VCaP (cell line): ENCODE measurements around the gene SFTPB.

ENCODE experiments used
- H3K27ac ChIP-seq: fragments of 450-650 bp; 2 replicates; pipeline ENCODE4 v1.5.1; 2017
- CTCF ChIP-seq: fragments of 450-650 bp; conservative IDR thresholded peaks from 2 replicates; pipeline ENCODE4 v1.5.1; 2017; ENCODE audit warnings: mild to moderate bottlenecking, moderate library complexity

The SFTPB gene

GRCh38 chr2:85611705-85612587 lies 56.1 kb downstream of the SFTPB start, which contains the start of gene C2orf68:
Gene C2orf68, minus strand, starts transcription at chr2:85612066. Its CDS starts 82 bp downstream, at chr2:85611984.
- no peak for TF ChIP-seq CTCF
- peak within 1 kb of the TSS; percentile 89 for H3K27ac ChIP-seq

- peak overlapping the region; percentile 89 for H3K27ac ChIP-seq
- TF ChIP-seq CTCF = no peak
Observed at GRCh38 chr2:85611217-85611704, 56.7 kb downstream of the SFTPB start.
